DMS53 (cell line): ENCODE results near the gene S1PR2.
A peak's percentile ranks its signal among the peaks of the same experiment; 100 is the strongest.
"Not testable (repeated sequence)": the region's sequence is repeated elsewhere in the genome, so short reads cannot be mapped to it uniquely, and the experiment has no call there.

Experiments
- DNase-seq: peaks from one replicate; lab custom pipeline; 2025; lab: John Stamatoyannopoulos, UW

Gene S1PR2

GRCh38 chr19:10190026-10190425 lies 41.1 kb downstream of the S1PR2 start:
- no peak for DNase-seq

GRCh38 chr19:10189616-10190015 lies 41.5 kb downstream of the S1PR2 start:
- no peak for DNase-seq

- no peak for DNase-seq
Observed at GRCh38 chr19:10187315-10187714, 43.8 kb downstream of the S1PR2 start.

- DNase-seq, result peak; percentile 64
Observed at GRCh38 chr19:10184636-10185035, 46.5 kb downstream of the S1PR2 start.

- DNase-seq, result no peak
Observed at GRCh38 chr19:10183926-10184325, 47.2 kb downstream of the S1PR2 start.

- no peak for DNase-seq
Observed at GRCh38 chr19:10182847-10183246, 48.3 kb downstream of the S1PR2 start.

GRCh38 chr19:10182076-10182475 lies 49.1 kb downstream of the S1PR2 start:
- DNase-seq, result no peak

- no peak for DNase-seq
Observed at GRCh38 chr19:10180459-10180858, 50.7 kb downstream of the S1PR2 start.

GRCh38 chr19:10180024-10180423 lies 51.1 kb downstream of the S1PR2 start:
- DNase-seq, result not testable (repeated sequence)

- DNase-seq, result no peak
Observed at GRCh38 chr19:10173527-10173926, 57.6 kb downstream of the S1PR2 start.
